Upper lobe of left lung (tissue), 4 donors: ENCODE measurements around the gene YIPF3.

Source experiments
- EP300 ChIP-seq, 4 donors: sonication (generic); formaldehyde crosslinking; IDR thresholded peaks; one replicate each; pipeline ENCODE4 v1.5.1; 2017; ENCODE audit warnings: antibody characterized with exemption in 4 of 4, control low read depth in 2 of 4
- POLR2A ChIP-seq, 4 donors: fragments of 450-650 bp; IDR thresholded peaks; one replicate each; pipeline ENCODE4 v1.5.1; 2016 to 2017; ENCODE audit warnings: antibody characterized with exemption in 4 of 4, mild to moderate bottlenecking in 2 of 4
- POLR2AphosphoS5 ChIP-seq, 2 donors: sonication (generic); formaldehyde crosslinking; IDR thresholded peaks; one replicate each; pipeline ENCODE4 v1.5.1; 2017; ENCODE audit warnings: antibody characterized with exemption in 2 of 2
- TF ChIP-seq, protein P1 (sequence below), 6 experiments: fragments of 450-650 bp in 4 of 6; fragments of 200-600 bp in 2 of 6; sonication (generic) in 2 of 6; IDR thresholded peaks; one replicate each; pipeline ENCODE4 v1.5.1; 2016 to 2019; ENCODE audit warnings: antibody characterized with exemption in 6 of 6

GRCh38 chr6:43468748-43469681, 47.7 kb downstream of the YIPF3 start:
- TF ChIP-seq, protein P1, sequence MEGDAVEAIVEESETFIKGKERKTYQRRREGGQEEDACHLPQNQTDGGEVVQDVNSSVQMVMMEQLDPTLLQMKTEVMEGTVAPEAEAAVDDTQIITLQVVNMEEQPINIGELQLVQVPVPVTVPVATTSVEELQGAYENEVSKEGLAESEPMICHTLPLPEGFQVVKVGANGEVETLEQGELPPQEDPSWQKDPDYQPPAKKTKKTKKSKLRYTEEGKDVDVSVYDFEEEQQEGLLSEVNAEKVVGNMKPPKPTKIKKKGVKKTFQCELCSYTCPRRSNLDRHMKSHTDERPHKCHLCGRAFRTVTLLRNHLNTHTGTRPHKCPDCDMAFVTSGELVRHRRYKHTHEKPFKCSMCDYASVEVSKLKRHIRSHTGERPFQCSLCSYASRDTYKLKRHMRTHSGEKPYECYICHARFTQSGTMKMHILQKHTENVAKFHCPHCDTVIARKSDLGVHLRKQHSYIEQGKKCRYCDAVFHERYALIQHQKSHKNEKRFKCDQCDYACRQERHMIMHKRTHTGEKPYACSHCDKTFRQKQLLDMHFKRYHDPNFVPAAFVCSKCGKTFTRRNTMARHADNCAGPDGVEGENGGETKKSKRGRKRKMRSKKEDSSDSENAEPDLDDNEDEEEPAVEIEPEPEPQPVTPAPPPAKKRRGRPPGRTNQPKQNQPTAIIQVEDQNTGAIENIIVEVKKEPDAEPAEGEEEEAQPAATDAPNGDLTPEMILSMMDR (IDR thresholded peaks at IDR 0.05): no peak
- TF ChIP-seq POLR2AphosphoS5 (IDR thresholded peaks at IDR 0.05): no peak
- no peak for TF ChIP-seq POLR2A (IDR thresholded peaks at IDR 0.05)
- TF ChIP-seq EP300 (IDR thresholded peaks at IDR 0.05): no peak
